HepG2 (cell line): ENCODE measurements around the gene SDC3. TPM values are rescaled to one million over a fixed set of nuclear protein-coding genes. Genes with fewer than 3 reads are reported as not detected.

Source experiments
- ATAC-seq: fragments of 200-7000 bp; cut with Tn5 transposase; 3 replicates; pipeline ENCODE4 v1.9.1; 2020; ENCODE audit warnings: mild to moderate bottlenecking, moderate library complexity
- BruUV-seq: library from RNA; stranded (reverse); fragments of 400-500 nt; replicated peaks from 2 replicates; lab custom pipeline; 2021; lab: Mats Ljungman, UMichigan
- CTCF ChIA-PET: fragments of 300-600 bp; formaldehyde crosslinking; extraction: SDS; loops from one replicate; lab custom pipeline; 2021; ENCODE audit warnings: low total read pairs, inconsistent platforms, low intra/inter-chr PET ratio; lab: Yijun Ruan, JAX
- POLR2A ChIA-PET: fragments of 350-600 bp; sonication (Branson Sonifier 250); formaldehyde crosslinking; loops from one replicate; lab custom pipeline; 2020; ENCODE audit warnings: antibody characterized with exemption, inconsistent platforms; lab: Yijun Ruan, JAX
- DNase-seq: peaks from one replicate; pipeline ENCODE4 v3.0.0-alpha.2; 2015; ENCODE audit warnings: low spot score
- FAIRE-seq: peaks from 3 replicates; lab custom pipeline; 2011; peaks lifted over from hg19 to GRCh38; lab: Jason Lieb, UNC
- H2AFZ ChIP-seq: one replicate; pipeline ENCODE4 v1.6.1; 2011; ENCODE audit warnings: low read length, inconsistent platforms
- H3K27ac ChIP-seq: fragments of 300-600 bp; 3 replicates; pipeline ENCODE4 v1.8.0; 2011; ENCODE audit warnings: mixed run types, mild to moderate bottlenecking, mixed read lengths, low read length, inconsistent platforms; ENCODE audit not compliant: insufficient read depth; ENCODE audit errors: extremely low read length
- H3K27me3 ChIP-seq, 2 experiments: fragments of 200-600 bp in 1 of 2; 2 replicates in 1 of 2; 3 replicates in 1 of 2; pipeline versions ENCODE4 v1.6.0 to v1.8.0; 2011; ENCODE audit warnings: low read length in 2 of 2, mild to moderate bottlenecking in 2 of 2, moderate library complexity in 2 of 2, inconsistent platforms in 1 of 2; ENCODE audit not compliant: insufficient read depth in 2 of 2, control insufficient read depth in 1 of 2
- H3K36me3 ChIP-seq, 2 experiments: fragments of 200-600 bp in 1 of 2; replicated peaks in 1 of 2; 2 replicates in 1 of 2; 3 replicates in 1 of 2; pipeline versions ENCODE4 v1.5.1 to v1.8.0; 2011; ENCODE audit warnings: low read length in 2 of 2, inconsistent platforms in 1 of 2; ENCODE audit not compliant: insufficient read depth in 2 of 2, control insufficient read depth in 1 of 2
- H3K4me1 ChIP-seq: 2 replicates; pipeline ENCODE4 v1.5.1; 2012; ENCODE audit warnings: low read length, inconsistent platforms; ENCODE audit not compliant: insufficient read depth
- H3K4me2 ChIP-seq: 2 replicates; pipeline ENCODE4 v1.6.0; 2011; ENCODE audit warnings: low read depth, low read length, inconsistent platforms
- H3K4me3 ChIP-seq, 3 experiments: fragments of 200-600 bp in 1 of 3; sonication (generic), shearing (Covaris generic) in 1 of 3; replicated peaks in 1 of 3; 2 replicates each; pipeline ENCODE4 v1.5.1; 2011 to 2016; ENCODE audit warnings: low read length in 3 of 3, inconsistent platforms in 2 of 3, low read depth in 2 of 3, mild to moderate bottlenecking in 2 of 3, control low read depth in 1 of 3, mixed read lengths in 1 of 3; ENCODE audit not compliant: insufficient read depth in 1 of 3
- H3K79me2 ChIP-seq: one replicate; pipeline ENCODE4 v1.6.1; 2011; ENCODE audit warnings: low read length, inconsistent platforms; ENCODE audit not compliant: insufficient read depth
- H3K9ac ChIP-seq: 2 replicates; pipeline ENCODE4 v1.6.0; 2011; ENCODE audit warnings: mild to moderate bottlenecking, low read depth, low read length, inconsistent platforms; ENCODE audit not compliant: insufficient read depth
- H3K9me3 ChIP-seq: 2 replicates; pipeline ENCODE4 v1.5.1; 2012; ENCODE audit warnings: mild to moderate bottlenecking, low read length
- H4K20me1 ChIP-seq: 2 replicates; pipeline ENCODE4 v1.6.0; 2011; ENCODE audit warnings: inconsistent platforms, mild to moderate bottlenecking, low read length, moderate library complexity; ENCODE audit not compliant: insufficient read depth
- CCDC6 ChIP-seq: sonication (generic); formaldehyde crosslinking; IDR thresholded peaks from 2 replicates; pipeline ENCODE4 v1.8.1; 2022; ENCODE audit warnings: mild to moderate bottlenecking, missing genetic modification reagents, moderate library complexity
- DDIT3 ChIP-seq: sonication (generic); formaldehyde crosslinking; IDR thresholded peaks from 2 replicates; pipeline ENCODE4 v1.4.0; 2020; ENCODE audit warnings: mild to moderate bottlenecking, missing genetic modification reagents
- HMGXB4 ChIP-seq, 2 experiments: sonication (generic) in 1 of 2; formaldehyde crosslinking in 1 of 2; IDR thresholded peaks; 2 replicates each; pipeline versions ENCODE4 v1.4.0 to v1.6.1; 2018 to 2020; ENCODE audit warnings: missing genetic modification reagents in 2 of 2, borderline replicate concordance in 1 of 2, low read depth in 1 of 2, mild to moderate bottlenecking in 1 of 2, missing biosample characterization in 1 of 2
- KLF9 ChIP-seq: IDR thresholded peaks from 2 replicates; pipeline ENCODE4 v1.6.1; 2016; ENCODE audit warnings: low read depth
- NCOA1 ChIP-seq: sonication (generic); formaldehyde crosslinking; IDR thresholded peaks from 2 replicates; pipeline ENCODE4 v1.9.0; 2021; ENCODE audit warnings: missing genetic modification reagents
- POLR2G ChIP-seq: fragments of 200-400 bp; formaldehyde crosslinking; IDR thresholded peaks from 2 replicates; pipeline ENCODE4 v1.6.1; 2018; ENCODE audit warnings: mild to moderate bottlenecking, low read depth, low read length, moderate library complexity
- TFDP2 ChIP-seq: sonication (generic); formaldehyde crosslinking; IDR thresholded peaks from 2 replicates; pipeline ENCODE4 v1.4.0; 2020; ENCODE audit warnings: missing genetic modification reagents
- ZBTB33 ChIP-seq: sonication (generic); formaldehyde crosslinking; IDR thresholded peaks from 2 replicates; pipeline ENCODE4 v1.4.0; 2020; ENCODE audit warnings: missing genetic modification reagents
- ZBTB39 ChIP-seq: sonication (generic); formaldehyde crosslinking; IDR thresholded peaks from 2 replicates; pipeline ENCODE4 v1.5.0; 2020; ENCODE audit warnings: missing genetic modification reagents
- ZNF121 ChIP-seq: sonication (generic); formaldehyde crosslinking; IDR thresholded peaks from 2 replicates; pipeline ENCODE4 v1.5.0; 2020; ENCODE audit warnings: mild to moderate bottlenecking, missing genetic modification reagents
- ZNF343 ChIP-seq: sonication (generic); formaldehyde crosslinking; IDR thresholded peaks from 2 replicates; pipeline ENCODE4 v1.4.0; 2020; ENCODE audit warnings: mild to moderate bottlenecking, missing genetic modification reagents
- ZNF501 ChIP-seq: sonication (generic); formaldehyde crosslinking; IDR thresholded peaks from 2 replicates; pipeline ENCODE4 v1.5.1; 2020; ENCODE audit warnings: mild to moderate bottlenecking, moderate library complexity, missing genetic modification reagents
- ZNF629 ChIP-seq: sonication (generic); formaldehyde crosslinking; conservative IDR thresholded peaks from 2 replicates; pipeline ENCODE4 v1.5.0; 2020; ENCODE audit warnings: missing genetic modification reagents
- WGBS: methylation state at CpG from one replicate; pipeline ENCODE4 v1.1.6; 2017; ENCODE audit warnings: low lambda C conversion rate; 5-methylcytosine and 5-hydroxymethylcytosine counted together
- in situ Hi-C: cut with HindIII; loops from 2 replicates; pipeline ENCODE4 v1.10.0; 2017; ENCODE audit warnings: low pct_unique_long_range_greater_than_20kb; ENCODE audit not compliant: extremely low pct_ligation_motif_present
- intact Hi-C: fragments of 100-400 bp; cut with micrococcal nuclease; formaldehyde crosslinking; loops from one replicate; pipeline ENCODE4 v1.10.0; 2022; ENCODE audit not compliant: unreplicated experiment
- polyA plus RNA-seq, 8 experiments: library from polyadenylated mRNA; depleted of rRNA in 3 of 8; stranded (reverse) in 7 of 8; unstranded in 1 of 8; fragments of >200 nt; fragmentation: Illumina TruSeq in 4 of 8; extraction: Trizol in 4 of 8; gene quantifications; 2 replicates each; pipeline versions ENCODE4 v1.2.1 to v1.2.3, GENCODE V29; 2011 to 2016; ENCODE audit warnings: low read depth in 4 of 8, missing spikeins in 1 of 8, mixed read lengths in 1 of 8; ENCODE audit not compliant: insufficient read depth in 1 of 8
- total RNA-seq, 5 experiments: library from RNA; depleted of rRNA; stranded (reverse); fragments of >200 nt; fragmentation: Illumina TruSeq; extraction: Trizol; gene quantifications; 2 replicates each; pipeline ENCODE4 v1.2.3, GENCODE V29; 2016; ENCODE audit warnings: low read depth in 1 of 5

Gene SDC3
- total and polyA plus RNA-seq, 2 of the 13 experiments (the other 11 are each of a cell fraction or from before 2014, with no cell fraction given): 0.49 to 0.84 TPM

- TF ChIP-seq CCDC6 (no peak), ZBTB33 (CRISPR knock-in tag) (no peak), HMGXB4 (CRISPR knock-in tag; IDR thresholded peaks at IDR 0.05; ENCODE audit: borderline replicate concordance in 1 of 2, low read depth in 1 of 2) (no peak), ZNF501 (CRISPR knock-in tag) (no peak), TFDP2 (CRISPR knock-in tag) (no peak), DDIT3 (no peak)
- TF ChIP-seq, all 625 proteins: peak for 0
Observed at GRCh38 chr1:30852026-30852425, 56.5 kb downstream of the SDC3 start (continued).

GRCh38 chr1:30851286-30851685, 57.3 kb downstream of the SDC3 start:
- intact Hi-C loops (no loop called here), in situ Hi-C loops (no loop called here)
- H3K79me2 ChIP-seq: no peaks in the 10 kb centered on the region
- no TSS peak for BruUV-seq
- ATAC-seq: no peak
- no peak overlapping the region for H3K4me2 ChIP-seq
- H3K27me3 ChIP-seq: peaks cover 0 to 2% of the 10 kb centered on the region in 2 experiments; a peak in 2 of 5 replicates
- TF ChIP-seq ZNF629 (CRISPR knock-in tag) (0 out of 2 replicates have a peak, but pooled peaks have one; percentile 31), ZBTB39 (no peak), ZNF121 (CRISPR knock-in tag) (no peak), NCOA1 (CRISPR knock-in tag) (no peak), ZNF343 (CRISPR knock-in tag) (no peak), KLF9 (CRISPR knock-in tag) (no peak), POLR2G (no peak)
- DNase-seq: no peak
- no peak overlapping the region for H2AFZ ChIP-seq
- CTCF ChIA-PET: no interaction called here
- no peaks in the 10 kb centered on the region for H4K20me1 ChIP-seq
- no peak for FAIRE-seq
- no peaks in the 10 kb centered on the region for H3K36me3 ChIP-seq
- H3K4me1 ChIP-seq: peaks cover 34% of the 10 kb centered on the region
- no peak overlapping the region for H3K9ac ChIP-seq
- H3K27ac ChIP-seq: no peak overlapping the region
- POLR2A ChIA-PET: no interaction called here
- H3K4me3 ChIP-seq: no peak overlapping the region
- WGBS: 94% methylated on average over 1 of the region's 1 CpG
- H3K9me3 ChIP-seq: no peaks in the 10 kb centered on the region
